Measurements from ENCODE around the gene RPS15.

The RPS15 gene

GRCh38 chr19:1421218-1421957, 16.8 kb upstream of the RPS15 start:
- Histone ChIP-seq H3K9ac (ENCODE audit: insufficient read length) (no peak overlapping the region), H3K9me3 (ENCODE audit: low read depth, low read length) (no peaks in the 10 kb centered on the region), H3K4me3 (no peak overlapping the region), H3K36me3 (ENCODE audit: insufficient read depth, low read length) (peaks cover 93% of the 10 kb centered on the region), H3K27ac (no peak overlapping the region)
- DNase-seq (ENCODE audit: low read depth, low spot score), result no peak
- TF ChIP-seq FOXP2 (optimal IDR thresholded peaks at IDR 0.05; ENCODE audit: control extremely low read depth, extremely low read length, insufficient read depth) (no peak), POLR2AphosphoS5 (IDR thresholded peaks at IDR 0.05; ENCODE audit: borderline replicate concordance, low read depth, low read length) (no peak), EZH2 (IDR thresholded peaks at IDR 0.05) (no peak)

- DNase-seq (ENCODE audit: low read depth, low spot score), result no peak
- H3K27ac ChIP-seq, result no peak overlapping the region
- no peak for TF ChIP-seq POLR2AphosphoS5 (IDR thresholded peaks at IDR 0.05; ENCODE audit: borderline replicate concordance, low read depth, low read length)
- TF ChIP-seq FOXP2 (optimal IDR thresholded peaks at IDR 0.05; ENCODE audit: control extremely low read depth, extremely low read length, insufficient read depth), result no peak
- no peak for TF ChIP-seq EZH2 (IDR thresholded peaks at IDR 0.05)
- peaks cover 92% of the 10 kb centered on the region for H3K36me3 ChIP-seq (ENCODE audit: insufficient read depth, low read length)
- H3K4me3 ChIP-seq, result no peak overlapping the region
- no peak overlapping the region for H3K9ac ChIP-seq (ENCODE audit: insufficient read length)
- H3K9me3 ChIP-seq (ENCODE audit: low read depth, low read length), result no peaks in the 10 kb centered on the region
Observed at GRCh38 chr19:1421958-1422305, 16.3 kb upstream of the RPS15 start.

GRCh38 chr19:1422360-1422759, 15.8 kb upstream of the RPS15 start:
- TF ChIP-seq EZH2 (IDR thresholded peaks at IDR 0.05) (no peak), POLR2AphosphoS5 (IDR thresholded peaks at IDR 0.05; ENCODE audit: borderline replicate concordance, low read depth, low read length) (no peak), FOXP2 (optimal IDR thresholded peaks at IDR 0.05; ENCODE audit: control extremely low read depth, extremely low read length, insufficient read depth) (no peak)

GRCh38 chr19:1422943-1423342, 15.3 kb upstream of the RPS15 start:
- Histone ChIP-seq H3K36me3 (ENCODE audit: insufficient read depth, low read length) (peaks cover 91% of the 10 kb centered on the region), H3K9ac (ENCODE audit: insufficient read length) (no peak overlapping the region), H3K9me3 (ENCODE audit: low read depth, low read length) (no peaks in the 10 kb centered on the region), H3K27ac (no peak overlapping the region), H3K4me3 (no peak overlapping the region)
- TF ChIP-seq EZH2 (IDR thresholded peaks at IDR 0.05), result no peak
- DNase-seq (ENCODE audit: low read depth, low spot score), result no peak

More at GRCh38 chr19:1422360-1422759, 15.8 kb upstream of the RPS15 start:
- no peak overlapping the region for H3K9ac ChIP-seq (ENCODE audit: insufficient read length)
- no peak for DNase-seq (ENCODE audit: low read depth, low spot score)
- H3K4me3 ChIP-seq, result no peak overlapping the region
- 0 out of 2 replicates have a peak overlapping the region, but pooled peaks have one; percentile 36 for H3K27ac ChIP-seq
- H3K9me3 ChIP-seq (ENCODE audit: low read depth, low read length), result no peaks in the 10 kb centered on the region
- peaks cover 91% of the 10 kb centered on the region for H3K36me3 ChIP-seq (ENCODE audit: insufficient read depth, low read length)

- H3K27ac ChIP-seq, result no peak overlapping the region
- no peaks in the 10 kb centered on the region for H3K9me3 ChIP-seq (ENCODE audit: low read depth, low read length)
- TF ChIP-seq POLR2AphosphoS5 (IDR thresholded peaks at IDR 0.05; ENCODE audit: borderline replicate concordance, low read depth, low read length) (no peak), FOXP2 (optimal IDR thresholded peaks at IDR 0.05; ENCODE audit: control extremely low read depth, extremely low read length, insufficient read depth) (no peak), EZH2 (IDR thresholded peaks at IDR 0.05) (no peak)
- no peak for DNase-seq (ENCODE audit: low read depth, low spot score)
- H3K4me3 ChIP-seq, result no peak overlapping the region
- H3K36me3 ChIP-seq (ENCODE audit: insufficient read depth, low read length), result peaks cover 91% of the 10 kb centered on the region
- H3K9ac ChIP-seq (ENCODE audit: insufficient read length), result no peak overlapping the region
Observed at GRCh38 chr19:1423436-1424191, 14.6 kb upstream of the RPS15 start.

GRCh38 chr19:1424192-1424955, 13.8 kb upstream of the RPS15 start:
- TF ChIP-seq POLR2AphosphoS5 (IDR thresholded peaks at IDR 0.05; ENCODE audit: borderline replicate concordance, low read depth, low read length) (no peak), FOXP2 (optimal IDR thresholded peaks at IDR 0.05; ENCODE audit: control extremely low read depth, extremely low read length, insufficient read depth) (no peak), EZH2 (IDR thresholded peaks at IDR 0.05) (no peak)
- no peak overlapping the region for H3K9ac ChIP-seq (ENCODE audit: insufficient read length)
- H3K4me3 ChIP-seq, result no peak overlapping the region
- H3K9me3 ChIP-seq (ENCODE audit: low read depth, low read length), result no peaks in the 10 kb centered on the region
- no peak for DNase-seq (ENCODE audit: low read depth, low spot score)
- H3K36me3 ChIP-seq (ENCODE audit: insufficient read depth, low read length), result peaks cover 90% of the 10 kb centered on the region
- no peak overlapping the region for H3K27ac ChIP-seq

GRCh38 chr19:1425102-1425837, 12.9 kb upstream of the RPS15 start:
- Histone ChIP-seq H3K9me3 (ENCODE audit: low read depth, low read length) (no peaks in the 10 kb centered on the region), H3K27ac (no peak overlapping the region), H3K9ac (ENCODE audit: insufficient read length) (no peak overlapping the region), H3K4me3 (no peak overlapping the region), H3K36me3 (ENCODE audit: insufficient read depth, low read length) (peaks cover 91% of the 10 kb centered on the region)
- no peak for TF ChIP-seq EZH2 (IDR thresholded peaks at IDR 0.05)
- no peak for TF ChIP-seq FOXP2 (optimal IDR thresholded peaks at IDR 0.05; ENCODE audit: control extremely low read depth, extremely low read length, insufficient read depth)
- TF ChIP-seq POLR2AphosphoS5 (IDR thresholded peaks at IDR 0.05; ENCODE audit: borderline replicate concordance, low read depth, low read length), result no peak
- DNase-seq (ENCODE audit: low read depth, low spot score), result no peak

- TF ChIP-seq POLR2AphosphoS5 (IDR thresholded peaks at IDR 0.05; ENCODE audit: borderline replicate concordance, low read depth, low read length) (no peak), FOXP2 (optimal IDR thresholded peaks at IDR 0.05; ENCODE audit: control extremely low read depth, extremely low read length, insufficient read depth) (no peak), EZH2 (IDR thresholded peaks at IDR 0.05) (no peak)
- peaks cover 88% of the 10 kb centered on the region for H3K36me3 ChIP-seq (ENCODE audit: insufficient read depth, low read length)
- H3K4me3 ChIP-seq, result no peak overlapping the region
- no peak overlapping the region for H3K9ac ChIP-seq (ENCODE audit: insufficient read length)
- no peaks in the 10 kb centered on the region for H3K9me3 ChIP-seq (ENCODE audit: low read depth, low read length)
- DNase-seq (ENCODE audit: low read depth, low spot score), result no peak
- no peak overlapping the region for H3K27ac ChIP-seq
Observed at GRCh38 chr19:1425902-1426301, 12.3 kb upstream of the RPS15 start.

Measured in SK-N-MC (cell line).